ENCODE measurements around the gene COL24A1. TPM values are rescaled to one million over a fixed set of nuclear protein-coding genes. Genes with fewer than 3 reads are reported as not detected.
A peak's percentile ranks its signal among the peaks of the same experiment; 100 is the strongest.
"Not testable (repeated sequence)": the region's sequence is repeated elsewhere in the genome, so short reads cannot be mapped to it uniquely, and the experiment has no call there.

The COL24A1 gene
- total RNA-seq, 1 experiment from 2014 or later = 0.08 TPM

DNA sequence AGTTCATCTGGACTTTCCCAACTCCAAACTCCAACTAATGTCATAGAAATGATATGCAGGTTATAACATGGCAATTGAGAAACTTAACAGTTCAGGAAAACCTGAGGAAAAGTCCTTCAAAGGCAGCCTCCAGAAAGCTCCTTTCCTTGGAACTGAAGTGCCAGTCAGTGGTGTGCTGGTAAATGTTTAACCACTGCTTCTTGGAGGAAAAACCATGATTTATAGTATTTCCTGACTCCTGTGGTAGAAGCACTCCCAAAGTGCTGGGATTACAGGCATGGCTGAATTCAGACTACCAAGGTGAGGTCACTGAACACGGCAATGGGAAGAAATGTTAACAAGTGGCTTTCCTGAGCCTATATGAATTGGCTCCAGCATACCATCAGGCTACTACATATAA lies 421.6 kb downstream of the COL24A1 start:
- no TSS peak for BruUV-seq (replicated peaks)
- in situ Hi-C loops (cut with HindIII; ENCODE audit: low pct_unique_long_range_greater_than_20kb, low sequenced_read_pairs) (no loop called here), intact Hi-C loops (cut with micrococcal nuclease; ENCODE audit: unreplicated experiment) (no loop called here)
- ATAC-seq = 0 out of 2 replicates have a peak, but pooled peaks have one; percentile 35
- Histone ChIP-seq H3K9me3 (ENCODE audit: control insufficient read depth, insufficient read depth, low read depth, low read length) (no peaks in the 10 kb centered on the region), H3K27me3 (ENCODE audit: control insufficient read depth, insufficient read depth, low read length) (no peaks in the 10 kb centered on the region), H3K4me3 (ENCODE audit: low read depth in 2 of 2, low read length in 2 of 2) (no peak overlapping the region), H3K4me1 (ENCODE audit: control insufficient read depth, insufficient read depth, low read length) (no peaks in the 10 kb centered on the region), H3K36me3 (ENCODE audit: control insufficient read depth, insufficient read depth, low read length) (no peaks in the 10 kb centered on the region), H3K27ac (ENCODE audit: low read length) (no peak overlapping the region)
- ChIA-PET CTCF (no interaction called here), POLR2A (no interaction called here)
- no peak for DNase-seq (ENCODE audit: low read depth, low spot score)
- TF ChIP-seq POLR2AphosphoS5 (IDR thresholded peaks at IDR 0.05; ENCODE audit: low read depth, low read length) (no peak), TCF7L2 (IDR thresholded peaks at IDR 0.05; ENCODE audit: low read depth, low read length) (no peak), SIN3A (IDR thresholded peaks at IDR 0.05; ENCODE audit: borderline replicate concordance, insufficient read depth, low read depth, low read length) (no peak)
- TF ChIP-seq, protein P1, sequence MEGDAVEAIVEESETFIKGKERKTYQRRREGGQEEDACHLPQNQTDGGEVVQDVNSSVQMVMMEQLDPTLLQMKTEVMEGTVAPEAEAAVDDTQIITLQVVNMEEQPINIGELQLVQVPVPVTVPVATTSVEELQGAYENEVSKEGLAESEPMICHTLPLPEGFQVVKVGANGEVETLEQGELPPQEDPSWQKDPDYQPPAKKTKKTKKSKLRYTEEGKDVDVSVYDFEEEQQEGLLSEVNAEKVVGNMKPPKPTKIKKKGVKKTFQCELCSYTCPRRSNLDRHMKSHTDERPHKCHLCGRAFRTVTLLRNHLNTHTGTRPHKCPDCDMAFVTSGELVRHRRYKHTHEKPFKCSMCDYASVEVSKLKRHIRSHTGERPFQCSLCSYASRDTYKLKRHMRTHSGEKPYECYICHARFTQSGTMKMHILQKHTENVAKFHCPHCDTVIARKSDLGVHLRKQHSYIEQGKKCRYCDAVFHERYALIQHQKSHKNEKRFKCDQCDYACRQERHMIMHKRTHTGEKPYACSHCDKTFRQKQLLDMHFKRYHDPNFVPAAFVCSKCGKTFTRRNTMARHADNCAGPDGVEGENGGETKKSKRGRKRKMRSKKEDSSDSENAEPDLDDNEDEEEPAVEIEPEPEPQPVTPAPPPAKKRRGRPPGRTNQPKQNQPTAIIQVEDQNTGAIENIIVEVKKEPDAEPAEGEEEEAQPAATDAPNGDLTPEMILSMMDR (IDR thresholded peaks at IDR 0.05) = no peak
- TF ChIP-seq, protein P2, sequence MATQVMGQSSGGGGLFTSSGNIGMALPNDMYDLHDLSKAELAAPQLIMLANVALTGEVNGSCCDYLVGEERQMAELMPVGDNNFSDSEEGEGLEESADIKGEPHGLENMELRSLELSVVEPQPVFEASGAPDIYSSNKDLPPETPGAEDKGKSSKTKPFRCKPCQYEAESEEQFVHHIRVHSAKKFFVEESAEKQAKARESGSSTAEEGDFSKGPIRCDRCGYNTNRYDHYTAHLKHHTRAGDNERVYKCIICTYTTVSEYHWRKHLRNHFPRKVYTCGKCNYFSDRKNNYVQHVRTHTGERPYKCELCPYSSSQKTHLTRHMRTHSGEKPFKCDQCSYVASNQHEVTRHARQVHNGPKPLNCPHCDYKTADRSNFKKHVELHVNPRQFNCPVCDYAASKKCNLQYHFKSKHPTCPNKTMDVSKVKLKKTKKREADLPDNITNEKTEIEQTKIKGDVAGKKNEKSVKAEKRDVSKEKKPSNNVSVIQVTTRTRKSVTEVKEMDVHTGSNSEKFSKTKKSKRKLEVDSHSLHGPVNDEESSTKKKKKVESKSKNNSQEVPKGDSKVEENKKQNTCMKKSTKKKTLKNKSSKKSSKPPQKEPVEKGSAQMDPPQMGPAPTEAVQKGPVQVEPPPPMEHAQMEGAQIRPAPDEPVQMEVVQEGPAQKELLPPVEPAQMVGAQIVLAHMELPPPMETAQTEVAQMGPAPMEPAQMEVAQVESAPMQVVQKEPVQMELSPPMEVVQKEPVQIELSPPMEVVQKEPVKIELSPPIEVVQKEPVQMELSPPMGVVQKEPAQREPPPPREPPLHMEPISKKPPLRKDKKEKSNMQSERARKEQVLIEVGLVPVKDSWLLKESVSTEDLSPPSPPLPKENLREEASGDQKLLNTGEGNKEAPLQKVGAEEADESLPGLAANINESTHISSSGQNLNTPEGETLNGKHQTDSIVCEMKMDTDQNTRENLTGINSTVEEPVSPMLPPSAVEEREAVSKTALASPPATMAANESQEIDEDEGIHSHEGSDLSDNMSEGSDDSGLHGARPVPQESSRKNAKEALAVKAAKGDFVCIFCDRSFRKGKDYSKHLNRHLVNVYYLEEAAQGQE (IDR thresholded peaks at IDR 0.05; ENCODE audit: insufficient read depth in 1 of 2, low read depth in 2 of 2, low read length in 1 of 2) = no peak

DNA sequence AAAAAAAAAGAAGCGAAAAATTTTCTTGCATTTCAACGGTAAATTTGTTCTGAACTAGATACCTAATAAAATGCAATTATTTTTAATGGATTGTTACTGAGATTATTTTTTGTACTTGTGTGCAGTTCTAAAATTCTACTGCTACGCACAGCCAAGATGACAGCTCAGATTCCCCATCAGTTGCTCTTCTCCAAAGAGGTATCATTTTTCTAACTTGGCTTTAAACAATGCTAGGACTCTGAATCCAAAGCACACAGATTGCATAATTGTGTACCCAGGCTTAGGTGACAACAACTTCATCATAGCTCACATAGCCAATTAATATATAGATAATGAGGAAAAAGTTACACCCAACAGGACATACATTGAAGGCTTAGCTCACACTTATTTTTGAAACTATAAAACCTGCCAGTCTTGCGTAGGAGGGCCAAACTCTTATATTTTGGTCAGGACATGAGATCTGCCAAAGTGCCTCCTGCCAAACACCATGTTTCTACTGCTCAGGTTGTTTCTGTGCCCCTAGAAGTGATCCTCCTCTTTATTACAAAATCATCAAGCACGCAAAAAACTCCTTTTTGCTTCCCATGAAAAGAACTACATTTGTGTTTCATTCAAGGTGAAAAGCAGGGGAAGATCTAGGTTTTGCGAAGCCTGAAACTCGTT lies 437.8 kb downstream of the COL24A1 start:
- Histone ChIP-seq H3K4me3 (ENCODE audit: low read depth in 2 of 2, low read length in 2 of 2) (no peak overlapping the region), H3K27ac (ENCODE audit: low read length) (no peak overlapping the region), H3K9me3 (ENCODE audit: control insufficient read depth, insufficient read depth, low read depth, low read length) (peaks cover 31% of the 10 kb centered on the region; the same call in 1 of the 2 replicates), H3K4me1 (ENCODE audit: control insufficient read depth, insufficient read depth, low read length) (no peaks in the 10 kb centered on the region), H3K36me3 (ENCODE audit: control insufficient read depth, insufficient read depth, low read length) (no peaks in the 10 kb centered on the region), H3K27me3 (ENCODE audit: control insufficient read depth, insufficient read depth, low read length) (no peaks in the 10 kb centered on the region)
- intact Hi-C loops (cut with micrococcal nuclease; ENCODE audit: unreplicated experiment) = no loop called here
- CTCF ChIA-PET = no interaction called here
- ATAC-seq (no peak), DNase-seq (ENCODE audit: low read depth, low spot score) (no peak)
- TF ChIP-seq TCF7L2 (IDR thresholded peaks at IDR 0.05; ENCODE audit: low read depth, low read length) (no peak), SIN3A (IDR thresholded peaks at IDR 0.05; ENCODE audit: borderline replicate concordance, insufficient read depth, low read depth, low read length) (no peak), POLR2AphosphoS5 (IDR thresholded peaks at IDR 0.05; ENCODE audit: low read depth, low read length) (no peak)
- TF ChIP-seq, protein P2 (IDR thresholded peaks at IDR 0.05; ENCODE audit: insufficient read depth in 1 of 2, low read depth in 2 of 2, low read length in 1 of 2) = no peak
- TF ChIP-seq, protein P1 (IDR thresholded peaks at IDR 0.05) = no peak
- POLR2A ChIA-PET = no interaction called here
- BruUV-seq (replicated peaks) = no TSS peak
- in situ Hi-C loops (cut with HindIII; ENCODE audit: low pct_unique_long_range_greater_than_20kb, low sequenced_read_pairs) = no loop called here

DNA sequence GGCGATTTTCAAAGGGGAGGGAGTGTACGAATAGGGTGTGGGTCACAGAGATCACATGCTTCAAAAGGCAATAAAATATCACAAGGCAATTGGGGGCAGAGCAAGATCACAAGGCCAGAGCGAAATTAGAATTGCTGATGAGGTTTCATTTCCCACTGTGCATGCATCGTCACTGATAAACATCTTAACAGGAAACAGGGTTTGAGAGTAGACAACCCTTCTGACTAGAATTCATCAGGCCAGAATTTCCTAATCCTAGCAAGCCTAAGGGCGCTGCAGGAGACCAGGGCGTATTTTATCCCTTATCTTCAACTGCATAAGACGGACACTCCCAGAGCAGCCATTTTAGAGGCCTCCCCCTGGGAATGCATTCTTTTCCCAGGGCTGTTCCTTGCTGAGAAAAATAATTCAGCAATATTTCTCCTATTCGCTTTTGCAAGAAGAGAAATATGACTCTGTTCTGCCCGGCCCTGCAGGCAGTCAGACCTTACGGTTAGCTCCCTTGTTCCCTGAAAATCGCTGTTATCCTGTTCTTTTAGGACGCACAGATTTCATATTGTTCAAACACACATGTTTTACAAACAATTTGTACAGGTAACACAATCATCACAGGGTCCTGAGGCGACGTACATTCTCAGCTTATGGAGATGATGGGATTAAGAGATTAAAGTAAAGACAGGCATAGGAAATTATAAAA lies 442.0 kb downstream of the COL24A1 start:
- ATAC-seq; POLR2A ChIA-PET; in situ Hi-C loops (cut with HindIII; ENCODE audit: low pct_unique_long_range_greater_than_20kb, low sequenced_read_pairs); H3K4me1 ChIP-seq (ENCODE audit: control insufficient read depth, insufficient read depth, low read length); H3K4me3 ChIP-seq (ENCODE audit: low read depth in 2 of 2, low read length in 2 of 2); DNase-seq (ENCODE audit: low read depth, low spot score); H3K27me3 ChIP-seq (ENCODE audit: control insufficient read depth, insufficient read depth, low read length); H3K27ac ChIP-seq (ENCODE audit: low read length); CTCF ChIA-PET; BruUV-seq (replicated peaks); intact Hi-C loops (cut with micrococcal nuclease; ENCODE audit: unreplicated experiment); H3K36me3 ChIP-seq (ENCODE audit: control insufficient read depth, insufficient read depth, low read length): not testable (repeated sequence)
- H3K9me3 ChIP-seq (ENCODE audit: control insufficient read depth, insufficient read depth, low read depth, low read length) = peaks cover 14% of the 10 kb centered on the region; the same call in 1 of the 2 replicates

Measured in Panc1 (cell line).